GM19035 (cell line): ENCODE data around the gene WSCD2.

ENCODE experiments used
- ATAC-seq: cut with Tn5 transposase; IDR thresholded peaks from one replicate; pipeline ENCODE4 v1.9.1; 2021; ENCODE audit not compliant: unreplicated experiment

The WSCD2 gene

GRCh38 chr12:108260039-108260438 is 131.0 kb downstream of the WSCD2 start:
- ATAC-seq, result no peak

- ATAC-seq, result no peak
These were observed 131.9 kb downstream of the WSCD2 start for GRCh38 chr12:108260969-108261368.

- ATAC-seq, result no peak
These were observed 136.4 kb downstream of the WSCD2 start for GRCh38 chr12:108265505-108265904.

GRCh38 chr12:108266131-108266530 is 137.0 kb downstream of the WSCD2 start:
- ATAC-seq, result no peak

GRCh38 chr12:108267450-108267849 is 138.4 kb downstream of the WSCD2 start:
- no peak for ATAC-seq

GRCh38 chr12:108268397-108268796 is 139.3 kb downstream of the WSCD2 start:
- ATAC-seq, result no peak

GRCh38 chr12:108269224-108269623 is 140.1 kb downstream of the WSCD2 start:
- ATAC-seq, result no peak

GRCh38 chr12:108270035-108270848 is 141.2 kb downstream of the WSCD2 start:
- ATAC-seq, result no peak

- ATAC-seq, result no peak
These were observed 141.7 kb downstream of the WSCD2 start for GRCh38 chr12:108270849-108271143.

- no peak for ATAC-seq
These were observed 143.1 kb downstream of the WSCD2 start for GRCh38 chr12:108271951-108272872.

GRCh38 chr12:108273217-108273616 is 144.1 kb downstream of the WSCD2 start:
- ATAC-seq, result no peak

GRCh38 chr12:108277613-108278012 is 148.5 kb downstream of the WSCD2 start:
- ATAC-seq, result no peak

GRCh38 chr12:108282160-108282559 is 153.1 kb downstream of the WSCD2 start:
- no peak for ATAC-seq

GRCh38 chr12:108282676-108283075 is 153.6 kb downstream of the WSCD2 start:
- ATAC-seq, result no peak

GRCh38 chr12:108284163-108284562 is 155.1 kb downstream of the WSCD2 start:
- no peak for ATAC-seq

GRCh38 chr12:108285016-108285415 is 155.9 kb downstream of the WSCD2 start:
- no peak for ATAC-seq

GRCh38 chr12:108287227-108287626 is 158.1 kb downstream of the WSCD2 start:
- no peak for ATAC-seq

- no peak for ATAC-seq
These were observed 160.5 kb downstream of the WSCD2 start for GRCh38 chr12:108289350-108290161.

GRCh38 chr12:108295641-108296040 is 166.6 kb downstream of the WSCD2 start:
- no peak for ATAC-seq

GRCh38 chr12:108296945-108297344 is 167.9 kb downstream of the WSCD2 start:
- no peak for ATAC-seq

- no peak for ATAC-seq
These were observed 168.3 kb downstream of the WSCD2 start for GRCh38 chr12:108297424-108297823.
